Lung (tissue), 12 donors: ENCODE results near the gene ZNF804B. TPM values are rescaled to one million over a fixed set of nuclear protein-coding genes. Genes with fewer than 3 reads are reported as not detected.

ENCODE experiments used
- ATAC-seq: fragments of 200-7000 bp; cut with Tn5 transposase; one replicate; pipeline ENCODE4 v1.9.1; 2020; ENCODE audit warnings: moderate number of reproducible peaks; ENCODE audit not compliant: insufficient read depth, low FRiP score
- DNase-seq, 3 donors: peaks; one replicate each; pipeline ENCODE4 v3.0.0-alpha.2; 2013 to 2017
- H3K27ac ChIP-seq, 2 donors: one replicate each; pipeline ENCODE4 v1.5.1; 2013; ENCODE audit warnings: mild to moderate bottlenecking in 2 of 2, moderate library complexity in 2 of 2, control low read depth in 1 of 2, inconsistent platforms in 1 of 2, low read depth in 1 of 2, low read length in 1 of 2
- H3K27me3 ChIP-seq, 3 donors: one replicate each; pipeline ENCODE4 v1.5.1; 2013; ENCODE audit warnings: low read length in 2 of 3; ENCODE audit not compliant: control insufficient read depth in 3 of 3, insufficient read depth in 3 of 3
- H3K36me3 ChIP-seq, 4 donors: one replicate each; pipeline ENCODE4 v1.5.1; 2013; ENCODE audit warnings: low read length in 4 of 4, mild to moderate bottlenecking in 1 of 4, moderate library complexity in 1 of 4; ENCODE audit not compliant: control insufficient read depth in 4 of 4, insufficient read depth in 4 of 4
- H3K4me1 ChIP-seq, 5 donors: one replicate each; pipeline ENCODE4 v1.5.1; 2013; ENCODE audit warnings: low read length in 5 of 5, mild to moderate bottlenecking in 2 of 5, moderate library complexity in 1 of 5; ENCODE audit not compliant: control insufficient read depth in 5 of 5, insufficient read depth in 5 of 5
- H3K4me3 ChIP-seq: one replicate; pipeline ENCODE4 v1.5.1; 2013; ENCODE audit warnings: mild to moderate bottlenecking, control low read depth, moderate library complexity
- H3K9ac ChIP-seq, 2 donors: one replicate each; pipeline ENCODE4 v1.5.1; 2013; ENCODE audit warnings: low read length in 2 of 2, control low read depth in 1 of 2; ENCODE audit not compliant: insufficient read depth in 1 of 2
- H3K9me3 ChIP-seq, 4 donors: one replicate each; pipeline ENCODE4 v1.5.1; 2013; ENCODE audit warnings: low read length in 3 of 4, mild to moderate bottlenecking in 1 of 4, moderate library complexity in 1 of 4; ENCODE audit not compliant: control insufficient read depth in 4 of 4, insufficient read depth in 3 of 4
- CTCF ChIP-seq: IDR thresholded peaks from 2 replicates; pipeline ENCODE4 v1.5.1; 2012; ENCODE audit warnings: mild to moderate bottlenecking; ENCODE audit errors: control extremely low read depth, extremely low read depth
- WGBS, 2 donors: extraction: QIAGEN DNeasy Blood & Tissue Kit; methylation state at CpG; one replicate each; pipeline ENCODE4 v1.1.7; 2013; 5-methylcytosine and 5-hydroxymethylcytosine counted together
- polyA plus RNA-seq, 2 donors: library from polyadenylated mRNA; stranded (reverse); fragments of 200-250 nt; gene quantifications; one replicate each; pipeline ENCODE4 v1.2.1, GENCODE V29; 2013
- total RNA-seq, 2 donors: library from RNA; depleted of rRNA in 1 of 2; stranded (reverse); fragments of >200 nt in 1 of 2; gene quantifications; one replicate each; pipeline ENCODE4 v1.2.1, GENCODE V29; 2014 to 2021
- donor health status: control.
- donor health status: control.
- donor health status: Bipolar disorder and iron deficiency.
- donor health status: healthy.
- donor health status: DM: yes; HTN: yes; CAD: no.

ZNF804B gene
- total and polyA plus RNA-seq, 4 donors: not detected

DNA sequence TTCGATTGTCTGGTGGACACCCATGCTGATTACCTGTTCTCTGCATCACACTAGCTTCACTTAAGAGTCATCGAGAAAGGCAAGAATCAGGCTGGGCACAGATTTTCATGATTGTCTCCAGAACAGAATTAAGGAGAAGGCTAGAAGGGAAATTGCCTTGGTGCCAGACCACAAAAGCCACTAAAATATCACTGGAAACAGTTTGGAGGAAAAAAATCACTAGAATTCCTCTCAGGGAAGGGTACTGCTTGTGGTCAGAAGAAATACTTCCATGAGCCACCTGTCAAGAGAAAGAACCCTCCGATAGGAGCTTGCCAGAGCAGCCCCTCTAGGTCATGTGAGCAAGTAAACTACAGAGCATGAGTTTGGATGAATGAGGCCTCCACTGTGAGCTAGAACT is 305.3 kb downstream of the ZNF804B start:
- no peaks in the 10 kb centered on the region for H3K27me3 ChIP-seq
- peaks cover 0 to 1% (median 0%) of the 10 kb centered on the region in 4 donors for H3K9me3 ChIP-seq
- DNase-seq (no peak), ATAC-seq (no peak)
- WGBS, 2 donors: 52 to 69% methylated on average over 3 of the region's 3 CpGs
- H3K4me3 ChIP-seq: no peak overlapping the region
- TF ChIP-seq CTCF: no peak
- H3K9ac ChIP-seq: no peak overlapping the region
- no peaks in the 10 kb centered on the region for H3K36me3 ChIP-seq
- no peaks in the 10 kb centered on the region for H3K4me1 ChIP-seq
- H3K27ac ChIP-seq: no peak overlapping the region

DNA sequence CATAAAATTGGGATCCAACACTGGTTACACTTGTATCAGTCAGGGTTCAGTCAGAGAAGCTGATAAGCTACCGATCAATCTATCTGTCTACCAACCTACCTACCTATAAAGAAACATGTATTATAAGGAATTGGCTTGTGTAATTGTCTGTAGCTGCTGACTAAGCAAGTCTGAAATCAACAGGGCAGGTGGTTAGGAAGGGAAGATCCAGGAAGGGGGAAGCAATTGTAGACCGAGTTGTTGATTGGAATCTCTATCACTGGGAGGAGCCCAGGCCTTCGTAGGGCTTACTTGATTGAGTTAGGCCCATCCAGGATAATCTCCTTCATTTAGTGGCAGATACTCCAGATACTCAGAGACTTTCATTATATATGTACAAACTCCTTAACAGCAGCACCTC is 307.5 kb downstream of the ZNF804B start:
- H3K36me3 ChIP-seq: no peaks in the 10 kb centered on the region
- H3K9me3 ChIP-seq: no peaks in the 10 kb centered on the region
- H3K9ac ChIP-seq: no peak overlapping the region
- no peak overlapping the region for H3K4me3 ChIP-seq
- no peak overlapping the region for H3K27ac ChIP-seq
- TF ChIP-seq CTCF: no peak
- DNase-seq: no peak
- 72 to 76% methylated on average over 3 of the region's 3 CpGs for WGBS, 2 donors
- H3K27me3 ChIP-seq: no peaks in the 10 kb centered on the region
- no peak for ATAC-seq
- no peaks in the 10 kb centered on the region for H3K4me1 ChIP-seq

DNA sequence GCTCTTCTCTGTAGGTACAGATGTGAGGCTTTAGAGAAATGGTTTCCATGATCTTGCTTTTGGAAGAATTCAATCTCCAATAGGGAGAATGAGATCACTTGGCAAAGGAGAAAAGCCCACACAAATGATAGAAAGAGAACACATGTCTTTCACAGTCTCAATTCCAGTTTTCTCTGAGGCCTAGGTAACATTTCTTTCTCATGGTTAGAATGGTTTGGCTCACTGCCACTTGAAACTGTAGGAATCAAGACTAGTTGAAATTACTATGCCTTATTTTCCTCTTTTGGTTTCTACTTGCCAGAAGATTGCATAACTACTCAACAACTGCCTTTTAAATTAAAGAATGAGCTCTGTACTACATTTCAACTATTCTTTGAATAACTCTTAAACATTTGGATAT is 312.6 kb downstream of the ZNF804B start:
- no peaks in the 10 kb centered on the region for H3K27me3 ChIP-seq
- H3K9ac ChIP-seq: no peak overlapping the region
- peaks cover 0 to 3% (median 0%) of the 10 kb centered on the region in 4 donors for H3K9me3 ChIP-seq
- H3K4me1 ChIP-seq: no peaks in the 10 kb centered on the region
- H3K27ac ChIP-seq: no peak overlapping the region
- ATAC-seq (no peak), DNase-seq (peak in 2 of 3 donors; percentile 0 to 25)
- H3K36me3 ChIP-seq: no peaks in the 10 kb centered on the region
- TF ChIP-seq CTCF: no peak
- H3K4me3 ChIP-seq: no peak overlapping the region

DNA sequence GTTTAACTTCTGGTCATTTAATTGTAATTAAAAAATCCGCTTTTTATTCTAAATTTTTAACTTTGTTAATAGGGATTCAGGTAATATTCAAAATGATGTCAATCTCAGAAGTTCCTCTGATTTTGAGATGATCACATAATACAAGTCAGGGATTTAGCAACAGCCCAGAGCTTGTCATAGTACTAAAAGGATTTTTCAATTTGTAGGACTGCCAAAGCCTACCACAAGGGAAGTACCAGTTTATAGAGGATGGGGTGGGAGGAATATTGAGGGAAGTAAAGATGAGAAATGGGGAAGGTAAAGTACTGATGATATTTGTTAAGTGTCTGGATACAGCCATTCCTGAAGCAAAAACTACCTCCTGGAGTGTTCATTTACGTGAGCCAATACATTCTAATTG is 314.3 kb downstream of the ZNF804B start:
- DNase-seq: no peak
- H3K4me1 ChIP-seq: no peaks in the 10 kb centered on the region
- no peak for TF ChIP-seq CTCF
- H3K4me3 ChIP-seq: no peak overlapping the region
- peaks cover 0 to 3% (median 0%) of the 10 kb centered on the region in 4 donors for H3K9me3 ChIP-seq
- no peak for ATAC-seq
- no peaks in the 10 kb centered on the region for H3K36me3 ChIP-seq
- no peaks in the 10 kb centered on the region for H3K27me3 ChIP-seq
- 80 to 82% methylated on average over 2 of the region's 2 CpGs for WGBS, 2 donors
- H3K27ac ChIP-seq: no peak overlapping the region
- no peak overlapping the region for H3K9ac ChIP-seq
